GM19238 (cell line): ENCODE results near the gene INPP5B.
A peak's percentile ranks its signal among the peaks of the same experiment; 100 is the strongest.
"Not testable (repeated sequence)": the region's sequence is repeated elsewhere in the genome, so short reads cannot be mapped to it uniquely, and the experiment has no call there.

Experiments
- DNase-seq: peaks from one replicate; pipeline ENCODE4 v3.0.0; 2011; ENCODE audit warnings: low spot score; ENCODE audit not compliant: insufficient read length

Gene INPP5B

DNA sequence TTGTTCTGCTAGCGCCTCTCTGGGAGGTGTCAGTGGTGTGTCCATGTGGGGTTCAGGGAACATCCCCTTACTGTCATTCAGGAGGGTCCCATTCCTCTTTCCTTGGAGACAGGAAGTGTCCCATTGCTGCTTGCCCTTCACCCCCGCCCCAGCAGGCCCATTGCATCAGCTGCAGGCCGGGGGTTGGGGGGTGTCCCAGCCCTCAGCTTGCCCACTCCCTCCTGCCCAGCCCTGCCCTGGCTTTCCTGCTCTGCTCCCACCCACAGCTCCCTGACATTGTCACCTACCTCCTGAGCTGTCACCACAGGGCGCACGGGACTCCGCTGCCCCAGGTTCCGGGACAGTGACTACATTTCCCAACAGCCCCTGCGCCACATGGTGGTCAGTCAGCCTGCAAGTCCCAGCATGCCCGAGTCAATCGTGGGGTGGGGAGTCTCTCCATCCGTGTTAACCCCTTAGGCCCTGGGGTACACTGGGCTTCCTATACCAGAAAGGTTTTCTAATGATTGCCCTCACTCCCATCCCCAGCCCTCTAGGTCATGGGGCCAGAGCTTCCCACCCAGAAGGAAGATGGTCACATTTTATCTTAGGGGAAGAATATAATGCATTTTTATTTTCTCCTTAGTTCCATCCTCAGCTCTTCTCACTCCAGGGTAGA is at the start of gene INPP5B:
INPP5B (minus strand) TSS at position 351 of the 658 bp plus-strand sequence. CDS start 745 bp downstream, outside the sequence.
- DNase-seq: peak; percentile 97

- DNase-seq: no peak
Measured at GRCh38 chr1:37995751-37996345, 49.0 kb upstream of the INPP5B start.

GRCh38 chr1:37994886-37995566 is 48.2 kb upstream of the INPP5B start:
- no peak for DNase-seq

DNA sequence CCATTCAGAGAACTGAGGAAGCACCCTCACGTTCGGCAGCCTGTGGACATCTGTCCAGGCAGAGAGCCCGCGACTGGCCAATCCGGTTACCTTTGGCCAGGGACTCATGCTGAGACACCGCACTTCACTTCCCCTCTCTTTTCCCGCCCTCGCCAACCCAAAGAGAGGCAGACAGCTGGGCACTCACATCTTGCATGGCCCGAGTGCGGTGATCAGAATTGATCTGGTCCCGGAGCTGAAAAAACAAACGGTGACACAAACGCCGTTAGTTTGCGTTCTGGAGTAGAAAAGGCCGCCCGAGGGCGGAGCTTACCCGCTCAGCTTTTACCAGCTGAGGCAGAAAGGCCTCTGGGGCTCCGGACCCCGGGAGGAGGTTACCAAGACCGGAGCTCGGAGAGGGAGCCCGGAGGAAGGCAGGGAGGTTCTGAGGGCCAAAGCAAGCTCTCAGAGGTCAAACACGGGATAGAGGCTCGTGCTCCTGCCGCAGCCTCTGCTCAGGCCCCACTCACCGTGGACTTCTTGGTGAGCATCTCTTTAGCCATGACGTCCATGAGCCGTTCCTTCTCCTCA is 42.6 kb upstream of the INPP5B start:
- DNase-seq: no peak

DNA sequence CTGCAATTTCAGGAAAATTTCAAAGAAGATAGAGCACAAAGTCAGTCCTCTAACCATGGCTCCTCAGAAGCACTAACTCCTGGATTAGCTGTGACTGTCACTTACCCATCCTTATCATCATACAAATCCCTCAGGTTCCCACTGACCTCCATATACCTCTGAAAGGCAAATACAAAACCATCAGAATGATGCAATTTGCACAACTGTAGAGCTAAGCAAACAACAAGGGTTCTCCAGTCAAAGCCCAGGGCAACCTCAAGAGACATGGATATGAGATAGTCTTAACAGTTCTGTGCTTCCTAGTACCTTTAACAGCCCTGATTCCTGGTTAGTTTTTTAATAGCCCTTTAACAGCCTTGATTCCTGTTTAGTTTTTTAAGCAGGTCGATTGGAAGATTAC is 40.8 kb upstream of the INPP5B start:
- no peak for DNase-seq

- no peak for DNase-seq
Measured at GRCh38 chr1:37983546-37983945, 36.7 kb upstream of the INPP5B start.

DNA sequence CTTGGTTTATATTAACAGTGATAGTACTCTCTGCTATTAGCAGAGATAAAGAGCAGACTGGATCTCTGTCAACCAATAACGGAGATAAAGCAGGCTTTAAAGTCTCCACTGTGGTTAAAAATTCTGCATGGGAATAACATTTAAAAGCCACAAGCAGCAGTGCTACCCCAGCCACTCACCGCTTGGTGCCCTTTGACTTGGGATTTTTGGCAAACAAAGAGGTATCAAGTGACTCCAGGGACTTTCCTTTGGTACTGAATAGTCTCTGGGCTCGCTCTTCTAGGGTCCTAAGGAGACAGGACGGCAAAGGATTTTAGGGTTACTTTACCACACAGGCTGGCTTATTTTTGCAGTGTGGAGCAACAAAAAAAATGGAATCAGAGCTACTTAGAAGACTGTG is 31.7 kb upstream of the INPP5B start:
- no peak for DNase-seq

- not testable (repeated sequence) for DNase-seq
Measured at GRCh38 chr1:37975083-37975482, 28.2 kb upstream of the INPP5B start.

DNA sequence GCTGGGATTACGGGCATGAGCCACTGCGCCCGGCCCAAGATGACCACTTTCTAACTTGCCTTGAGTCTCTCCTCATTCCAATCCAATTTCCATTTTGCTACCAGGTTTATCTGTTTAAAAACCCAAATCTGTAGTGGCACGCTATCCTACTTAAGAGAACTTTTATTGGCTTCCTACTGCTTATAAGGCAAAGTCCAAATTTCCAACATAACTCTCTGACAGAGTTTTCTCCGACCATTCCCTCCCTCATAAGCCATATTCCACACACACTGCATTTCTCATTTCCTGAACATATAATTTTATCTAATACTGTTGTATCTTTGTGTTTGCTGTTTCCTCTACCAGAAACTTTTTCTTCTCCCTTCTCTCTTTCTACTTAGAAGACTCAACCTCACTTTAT is 27.7 kb upstream of the INPP5B start:
- no peak for DNase-seq

- not testable (repeated sequence) for DNase-seq
Measured at GRCh38 chr1:37973684-37974083, 26.8 kb upstream of the INPP5B start.

DNA sequence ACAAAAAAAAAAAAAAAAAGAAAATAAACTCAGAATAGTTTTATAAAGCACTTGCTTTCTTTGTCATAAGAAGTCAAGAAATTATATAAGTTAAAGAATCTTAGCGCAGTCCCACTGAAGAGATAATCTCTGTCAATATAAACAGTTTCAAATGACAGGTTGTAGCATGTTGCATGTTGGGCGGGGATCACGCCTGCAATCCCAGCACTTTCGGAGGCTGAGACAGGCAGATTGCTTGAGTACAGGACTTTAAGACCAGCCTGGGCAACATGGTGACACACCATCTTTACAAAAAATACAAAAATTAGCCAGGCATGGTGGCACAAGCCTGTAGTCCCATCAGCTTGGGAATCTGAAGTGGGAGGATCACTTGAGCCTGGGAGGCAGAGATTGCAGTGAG is 18.4 kb upstream of the INPP5B start:
- no peak for DNase-seq

DNA sequence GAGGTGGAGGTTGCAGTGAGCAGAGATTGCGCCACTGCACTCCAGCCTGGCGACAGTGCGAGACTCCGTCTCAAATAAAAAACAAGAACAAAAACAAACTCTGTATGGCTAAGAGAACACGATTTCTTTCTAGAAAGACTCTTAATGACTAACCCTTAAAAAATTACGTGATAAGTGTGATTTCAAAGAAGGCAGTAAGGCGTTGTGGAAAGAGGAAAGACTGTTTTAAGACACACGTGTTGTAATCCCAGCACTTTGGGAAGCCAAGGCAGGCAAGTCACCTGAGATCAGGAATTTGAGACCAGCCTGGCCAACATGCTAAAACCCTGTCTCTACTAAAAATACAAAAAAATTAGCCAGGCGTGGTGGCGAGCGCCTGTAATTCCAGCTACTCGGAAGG is 17.3 kb upstream of the INPP5B start:
- DNase-seq: not testable (repeated sequence)

GRCh38 chr1:37958690-37959089 is 11.8 kb upstream of the INPP5B start:
- no peak for DNase-seq

- no peak for DNase-seq
Measured at GRCh38 chr1:37955685-37956084, 8.8 kb upstream of the INPP5B start.

- no peak for DNase-seq
Measured at GRCh38 chr1:37954316-37954971, 7.6 kb upstream of the INPP5B start.

DNA sequence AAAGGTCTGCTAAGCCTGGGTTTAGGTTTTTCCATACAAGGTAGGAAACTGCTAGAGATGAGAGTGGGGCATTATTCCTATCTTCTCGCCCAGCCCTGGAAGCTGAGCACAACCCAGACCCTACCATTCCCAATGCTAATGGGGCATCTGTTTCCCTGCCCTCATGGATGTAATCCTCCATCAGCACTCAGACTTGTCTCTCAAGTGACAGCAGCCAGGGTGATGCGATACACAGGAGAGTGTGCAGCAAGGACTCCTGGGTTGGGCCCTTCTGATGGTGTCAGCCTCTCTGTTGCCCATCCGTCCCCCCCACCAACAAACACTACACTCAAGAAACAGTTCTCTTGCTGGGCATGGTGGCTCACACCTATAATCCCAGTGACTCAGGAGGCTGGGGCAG is 5.9 kb upstream of the INPP5B start:
- no peak for DNase-seq

GRCh38 chr1:37951783-37952624 is 5.2 kb upstream of the INPP5B start:
- no peak for DNase-seq

GRCh38 chr1:37951041-37951782 is 4.4 kb upstream of the INPP5B start:
- no peak for DNase-seq

- no peak for DNase-seq
Measured at GRCh38 chr1:37949524-37950152, 2.8 kb upstream of the INPP5B start.

- DNase-seq: no peak
Measured at GRCh38 chr1:37948841-37949240, 2.0 kb upstream of the INPP5B start.
